H9 (cell line): ENCODE results near the gene DOCK9. TPM values are rescaled to one million over a fixed set of nuclear protein-coding genes. Genes with fewer than 3 reads are reported as not detected.

Experiments used
- DNase-seq: peaks from one replicate; pipeline ENCODE4 v3.0.0-alpha.2; 2017
- H2AFZ ChIP-seq: one replicate; pipeline ENCODE4 v1.6.1; 2013; ENCODE audit warnings: mild to moderate bottlenecking, low read length, control low read depth, moderate library complexity
- H2AK5ac ChIP-seq: 2 replicates; pipeline ENCODE4 v1.6.1; 2013; ENCODE audit warnings: low read length, control low read depth, mixed read lengths; ENCODE audit not compliant: insufficient read length
- H2BK120ac ChIP-seq: one replicate; pipeline ENCODE4 v1.6.1; 2013; ENCODE audit warnings: low read depth, mild to moderate bottlenecking, low read length, control low read depth, inconsistent platforms; ENCODE audit not compliant: poor library complexity, severe bottlenecking
- H2BK12ac ChIP-seq: 2 replicates; pipeline ENCODE4 v1.6.1; 2013; ENCODE audit warnings: low read length, control low read depth, mixed read lengths, low read depth; ENCODE audit not compliant: insufficient read length
- H2BK15ac ChIP-seq: 2 replicates; pipeline ENCODE4 v1.6.1; 2013; ENCODE audit warnings: low read depth, low read length, control low read depth
- H2BK20ac ChIP-seq: one replicate; pipeline ENCODE4 v1.6.1; 2013; ENCODE audit warnings: low read depth, mild to moderate bottlenecking, low read length, control low read depth, inconsistent platforms; ENCODE audit not compliant: poor library complexity, severe bottlenecking
- H2BK5ac ChIP-seq: 2 replicates; pipeline ENCODE4 v1.6.1; 2013; ENCODE audit warnings: low read length, control low read depth, mixed read lengths; ENCODE audit not compliant: insufficient read length
- H3K14ac ChIP-seq: 2 replicates; pipeline ENCODE4 v1.6.1; 2013; ENCODE audit warnings: low read length, control low read depth; ENCODE audit not compliant: insufficient read depth
- H3K18ac ChIP-seq: 2 replicates; pipeline ENCODE4 v1.6.1; 2013; ENCODE audit warnings: low read depth, mild to moderate bottlenecking, mixed read lengths, low read length, control low read depth; ENCODE audit not compliant: insufficient read length
- H3K23ac ChIP-seq: 2 replicates; pipeline ENCODE4 v1.6.1; 2013; ENCODE audit warnings: low read length, control low read depth, mixed read lengths, low read depth; ENCODE audit not compliant: insufficient read length
- H3K23me2 ChIP-seq: 2 replicates; pipeline ENCODE4 v1.6.1; 2013; ENCODE audit warnings: low read depth, mild to moderate bottlenecking, mixed read lengths, low read length, control low read depth; ENCODE audit not compliant: insufficient read length, poor library complexity, severe bottlenecking
- H3K27ac ChIP-seq: 2 replicates; pipeline ENCODE4 v1.5.1; 2013; ENCODE audit warnings: low read length, control low read depth, mixed read lengths, low read depth; ENCODE audit not compliant: insufficient read length
- H3K27me3 ChIP-seq: 2 replicates; pipeline ENCODE4 v1.6.1; 2013; ENCODE audit warnings: low read length, control low read depth, inconsistent platforms; ENCODE audit not compliant: insufficient read depth
- H3K4ac ChIP-seq: 2 replicates; pipeline ENCODE4 v1.6.1; 2013; ENCODE audit warnings: low read depth, mild to moderate bottlenecking, control low read depth, inconsistent platforms, low read length, moderate library complexity
- H3K4me1 ChIP-seq: 2 replicates; pipeline ENCODE4 v1.6.1; 2013; ENCODE audit warnings: low read length, control low read depth, inconsistent platforms; ENCODE audit not compliant: insufficient read depth
- H3K4me2 ChIP-seq: 2 replicates; pipeline ENCODE4 v1.6.1; 2013; ENCODE audit warnings: low read length, control low read depth, mixed read lengths; ENCODE audit not compliant: insufficient read length, insufficient read depth
- H3K56ac ChIP-seq: 2 replicates; pipeline ENCODE4 v1.6.1; 2013; ENCODE audit warnings: low read depth, mild to moderate bottlenecking, mixed read lengths, low read length, control low read depth; ENCODE audit not compliant: insufficient read length
- H3K79me1 ChIP-seq: 2 replicates; pipeline ENCODE4 v1.6.1; 2013; ENCODE audit warnings: low read depth, mild to moderate bottlenecking, moderate library complexity, low read length, control low read depth, inconsistent platforms; ENCODE audit not compliant: insufficient read depth, poor library complexity, severe bottlenecking
- H3K79me2 ChIP-seq: 2 replicates; pipeline ENCODE4 v1.6.1; 2013; ENCODE audit warnings: low read length, control low read depth, inconsistent platforms; ENCODE audit not compliant: insufficient read depth
- H3K9ac ChIP-seq: 2 replicates; pipeline ENCODE4 v1.6.1; 2013; ENCODE audit warnings: low read length, control low read depth, mixed read lengths; ENCODE audit not compliant: insufficient read length; ENCODE audit errors: extremely low read depth
- H3K9me3 ChIP-seq: one replicate; pipeline ENCODE4 v1.6.1; 2013; ENCODE audit warnings: low read depth, low read length, inconsistent platforms; ENCODE audit not compliant: control insufficient read depth
- H3T11ph ChIP-seq: one replicate; pipeline ENCODE4 v1.6.1; 2013; ENCODE audit warnings: mild to moderate bottlenecking, low read length, control low read depth, inconsistent platforms
- H4K20me1 ChIP-seq: one replicate; pipeline ENCODE4 v1.6.1; 2013; ENCODE audit not compliant: control insufficient read depth, insufficient read length, insufficient read depth
- H4K5ac ChIP-seq: 2 replicates; pipeline ENCODE4 v1.6.1; 2013; ENCODE audit warnings: low read depth, mild to moderate bottlenecking, mixed read lengths, low read length, control low read depth; ENCODE audit not compliant: insufficient read length
- H4K8ac ChIP-seq: replicated peaks from 2 replicates; pipeline ENCODE4 v1.6.1; 2013; ENCODE audit warnings: low read length, control low read depth, mixed read lengths, low read depth; ENCODE audit not compliant: insufficient read length
- H4K91ac ChIP-seq: 2 replicates; pipeline ENCODE4 v1.6.1; 2013; ENCODE audit warnings: low read depth, mild to moderate bottlenecking, moderate library complexity, mixed read lengths, low read length, control low read depth; ENCODE audit not compliant: insufficient read length
- H3K27ac Mint-ChIP-seq, 3 experiments: 2 replicates in 2 of 3; 3 replicates in 1 of 3; pipeline ENCODE4 v1.8.0; 2020 to 2021; ENCODE audit warnings: mixed read lengths in 3 of 3, mild to moderate bottlenecking in 1 of 3, moderate library complexity in 1 of 3
- H3K27me3 Mint-ChIP-seq: 2 replicates; pipeline ENCODE4 v1.8.0; 2021; ENCODE audit warnings: low read depth, mild to moderate bottlenecking, moderate library complexity, mixed read lengths
- H3K36me3 Mint-ChIP-seq, 3 experiments: 2 replicates in 2 of 3; 3 replicates in 1 of 3; pipeline ENCODE4 v1.8.0; 2020 to 2021; ENCODE audit warnings: low read depth in 3 of 3, mixed read lengths in 3 of 3; ENCODE audit not compliant: insufficient read depth in 1 of 3
- H3K4me1 Mint-ChIP-seq, 2 experiments: 2 replicates each; pipeline ENCODE4 v1.8.0; 2020; ENCODE audit warnings: mixed read lengths in 2 of 2
- H3K4me3 Mint-ChIP-seq, 2 experiments: 2 replicates in 1 of 2; 3 replicates in 1 of 2; pipeline ENCODE4 v1.8.0; 2020 to 2021; ENCODE audit warnings: mild to moderate bottlenecking in 2 of 2, mixed read lengths in 2 of 2, moderate library complexity in 1 of 2
- H3K9me3 Mint-ChIP-seq, 2 experiments: 2 replicates in 1 of 2; 3 replicates in 1 of 2; pipeline ENCODE4 v1.8.0; 2020; ENCODE audit warnings: mild to moderate bottlenecking in 2 of 2, mixed read lengths in 2 of 2, moderate library complexity in 1 of 2
- CTCF ChIP-seq: fragments of 200-600 bp; sonication (generic); conservative IDR thresholded peaks from 3 replicates; pipeline ENCODE4 v1.8.0; 2021; ENCODE audit warnings: antibody characterized with exemption, mild to moderate bottlenecking
- WGBS: extraction: QIAGEN DNeasy Blood & Tissue Kit; methylation state at CpG from one replicate; pipeline ENCODE4 v1.1.7; 2013; ENCODE audit warnings: missing lambda C conversion rate, low lambda C conversion rate, mixed read lengths; ENCODE audit not compliant: insufficient read length; ENCODE audit errors: extremely low coverage; 5-methylcytosine and 5-hydroxymethylcytosine counted together
- total RNA-seq: library from RNA; stranded (reverse); gene quantifications from 2 replicates; pipeline ENCODE4 v1.2.1, GENCODE V29; 2021

Gene DOCK9
- total RNA-seq, 1 experiment from 2014 or later = 23.0 TPM

- Mint-ChIP-seq H3K27ac (peak overlapping the region in 1 of 3 experiments; percentile 76; a peak in 2 of 7 replicates), H3K9me3 (no peaks in the 10 kb centered on the region), H3K4me3 (no peak overlapping the region), H3K4me1 (peaks cover 18 to 26% of the 10 kb centered on the region in 2 experiments), H3K36me3 (no peaks in the 10 kb centered on the region), H3K27me3 (no peaks in the 10 kb centered on the region)
- Histone ChIP-seq H2BK20ac (no peak overlapping the region), H4K8ac (no peak overlapping the region), H4K20me1 (no peaks in the 10 kb centered on the region), H2AK5ac (no peak overlapping the region), H3K79me2 (no peaks in the 10 kb centered on the region), H3K4me1 (peaks cover 2% of the 10 kb centered on the region; the same call in 1 of the 2 replicates), H2BK120ac (no peak overlapping the region), H3K18ac (no peak overlapping the region), H3K23me2 (no peaks in the 10 kb centered on the region), H2AFZ (no peak overlapping the region), H2BK5ac (no peak overlapping the region), H3K14ac (no peak overlapping the region), H4K5ac (no peak overlapping the region), H2BK15ac (no peak overlapping the region; the same call in 1 of the 2 replicates), H3K23ac (no peak overlapping the region), H2BK12ac (no peak overlapping the region), H3K27ac (no peak overlapping the region), H3K4ac (no peak overlapping the region), H3K27me3 (no peaks in the 10 kb centered on the region), H3K9ac (no peak overlapping the region), H3K9me3 (no peaks in the 10 kb centered on the region), H3T11ph (no peak overlapping the region), H3K56ac (no peak overlapping the region), H3K79me1 (no peaks in the 10 kb centered on the region), H4K91ac (no peak overlapping the region), H3K4me2 (no peak overlapping the region)
- no peak for DNase-seq
- no CpG with 5 or more reads among the region's 2 CpGs for WGBS
- TF ChIP-seq CTCF = no peak
Measured at GRCh38 chr13:98994080-98994479, 16.2 kb upstream of the DOCK9 start.
